NCI-H460 (cell line): ENCODE measurements around the gene NAV3. TPM values are rescaled to one million over a fixed set of nuclear protein-coding genes. Genes with fewer than 3 reads are reported as not detected.
"Not testable (repeated sequence)": the region's sequence is repeated elsewhere in the genome, so short reads cannot be mapped to it uniquely, and the experiment has no call there.

Experiments
- DNase-seq: peaks from one replicate; pipeline ENCODE4 v3.0.0-alpha.2; 2016; ENCODE audit warnings: low read depth; ENCODE audit errors: extremely low read depth
- total RNA-seq: library from RNA; depleted of rRNA; stranded (reverse); fragments of >200 nt; shearing (Covaris generic); gene quantifications from 2 replicates; pipeline ENCODE4 v1.2.3, GENCODE V29; 2014

NAV3 gene
- total RNA-seq, 1 experiment from 2014 or later: 9.4 TPM

GRCh38 chr12:78101113-78101876, 270.6 kb downstream of the NAV3 start:
- no peak for DNase-seq

DNA sequence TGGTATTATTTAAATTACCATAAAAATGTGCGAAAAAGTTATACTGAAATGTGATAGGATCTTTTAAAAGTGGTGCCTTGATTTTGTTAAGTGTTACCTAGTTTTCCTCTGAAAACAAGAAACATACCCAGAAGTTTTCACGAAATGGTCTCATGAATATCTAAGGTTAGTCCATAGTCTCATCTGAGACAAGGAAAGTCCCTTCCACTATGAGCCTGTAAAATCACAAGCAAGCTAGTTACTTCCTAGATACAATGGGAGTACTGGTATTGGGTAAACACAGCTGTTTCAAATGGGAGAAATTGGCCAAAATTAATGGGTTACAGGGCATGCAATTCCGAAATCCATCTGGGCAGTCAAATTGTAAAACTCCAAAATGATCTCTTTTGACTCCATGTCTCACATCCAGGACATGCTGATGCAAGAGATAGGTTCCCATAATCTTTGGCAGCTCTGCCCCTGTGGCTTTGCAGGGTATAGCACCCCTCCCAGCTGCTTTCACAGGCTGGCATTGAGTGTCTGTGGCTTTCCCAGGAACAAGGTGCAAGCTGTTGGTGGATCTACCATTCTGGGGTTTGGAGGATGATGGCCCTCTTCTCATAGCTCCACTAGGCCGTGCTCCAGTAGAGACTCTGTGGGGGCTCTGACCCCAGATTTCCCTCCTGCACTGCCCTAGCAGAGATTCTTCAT, 271.4 kb downstream of the NAV3 start:
- DNase-seq: no peak

DNA sequence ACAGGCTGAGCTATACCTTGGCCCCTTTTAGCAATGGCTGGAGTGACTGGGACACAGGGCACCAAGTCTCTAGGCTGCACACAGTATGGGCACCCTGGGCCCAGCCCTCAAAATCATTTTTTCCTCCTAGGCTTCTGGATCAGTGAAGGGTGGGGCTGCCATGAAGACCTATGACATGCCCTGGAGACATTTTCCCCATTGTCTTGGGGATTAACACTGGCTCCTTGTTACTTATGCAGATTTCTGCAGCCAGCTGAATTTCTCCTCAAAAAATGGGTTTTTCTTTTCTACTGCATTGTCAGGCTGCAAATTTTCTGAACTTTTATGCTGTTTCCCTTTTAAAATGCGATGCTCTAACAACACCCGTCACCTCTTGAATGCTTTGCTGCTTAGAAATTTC, 272.1 kb downstream of the NAV3 start:
- not testable (repeated sequence) for DNase-seq

GRCh38 chr12:78115889-78116288, 285.2 kb downstream of the NAV3 start:
- DNase-seq: no peak

- no peak for DNase-seq
These were observed 287.3 kb downstream of the NAV3 start for GRCh38 chr12:78118036-78118435.

GRCh38 chr12:78118486-78118885, 287.8 kb downstream of the NAV3 start:
- no peak for DNase-seq

DNA sequence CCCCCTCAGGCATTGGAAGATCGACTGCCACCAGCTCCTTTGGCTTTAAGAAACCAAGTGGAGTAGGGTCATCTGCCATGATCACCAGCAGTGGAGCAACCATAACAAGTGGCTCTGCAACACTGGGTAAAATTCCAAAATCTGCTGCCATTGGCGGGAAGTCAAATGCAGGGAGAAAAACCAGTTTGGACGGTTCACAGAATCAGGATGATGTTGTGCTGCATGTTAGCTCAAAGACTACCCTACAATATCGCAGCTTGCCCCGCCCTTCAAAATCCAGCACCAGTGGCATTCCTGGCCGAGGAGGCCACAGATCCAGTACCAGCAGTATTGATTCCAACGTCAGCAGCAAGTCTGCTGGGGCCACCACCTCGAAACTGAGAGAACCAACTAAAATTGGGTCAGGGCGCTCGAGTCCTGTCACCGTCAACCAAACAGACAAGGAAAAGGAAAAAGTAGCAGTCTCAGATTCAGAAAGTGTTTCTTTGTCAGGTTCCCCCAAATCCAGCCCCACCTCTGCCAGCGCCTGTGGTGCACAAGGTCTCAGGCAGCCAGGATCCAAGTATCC, 288.7 kb downstream of the NAV3 start:
- no peak for DNase-seq

- DNase-seq: no peak
These were observed 289.6 kb downstream of the NAV3 start for GRCh38 chr12:78120306-78120705.

DNA sequence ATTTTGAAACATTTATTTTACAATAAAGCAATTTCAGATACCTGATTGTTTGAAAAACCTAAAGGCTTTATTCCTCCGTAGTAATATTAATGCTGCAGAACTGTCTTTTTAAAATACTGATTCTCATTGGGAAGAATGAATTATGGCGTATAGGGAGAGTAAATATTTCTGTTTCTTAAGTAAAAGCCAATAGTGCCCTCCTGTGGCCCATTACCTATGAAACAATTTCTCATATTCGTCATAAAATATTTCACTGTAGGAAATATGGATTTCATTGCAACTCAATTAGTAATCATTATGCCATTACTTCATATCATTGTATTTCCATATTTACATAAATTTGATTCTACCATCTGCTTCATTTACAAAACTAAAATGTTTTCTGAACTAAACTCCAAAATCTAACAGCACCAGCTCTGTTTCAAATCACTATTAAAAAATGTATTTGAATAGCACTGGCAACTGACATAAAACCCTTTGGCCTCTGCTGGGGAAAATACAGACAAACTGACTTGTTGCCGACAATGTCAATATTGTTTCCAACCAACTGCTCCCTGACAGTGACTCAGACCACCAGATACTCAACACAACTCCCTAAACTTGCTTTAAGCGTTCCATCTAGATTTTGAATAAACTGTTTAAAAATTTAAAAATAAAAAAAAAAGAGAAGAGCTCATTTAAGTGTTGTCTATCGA, 290.3 kb downstream of the NAV3 start:
- DNase-seq: peak; percentile 33

GRCh38 chr12:78121969-78122610, 291.4 kb downstream of the NAV3 start:
- no peak for DNase-seq

DNA sequence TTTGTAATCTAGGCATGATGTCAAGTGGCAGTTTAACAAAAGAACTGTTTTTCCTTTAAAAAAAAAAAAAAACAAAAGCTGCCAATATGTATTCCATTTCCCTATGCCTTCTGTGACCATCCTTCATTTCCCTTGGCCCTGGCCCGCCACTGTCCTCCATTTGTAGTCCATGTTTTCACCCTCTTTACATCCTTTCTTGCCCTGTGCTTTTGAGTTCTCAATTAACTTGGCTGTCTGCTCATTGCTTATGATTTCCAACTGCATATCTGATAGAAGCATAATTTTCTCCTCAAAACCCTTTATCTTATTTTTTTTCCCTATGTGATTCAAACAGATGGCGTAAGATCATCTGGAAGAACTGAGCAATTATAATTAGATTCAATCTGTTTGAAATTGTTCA, 297.5 kb downstream of the NAV3 start:
- DNase-seq: no peak

DNA sequence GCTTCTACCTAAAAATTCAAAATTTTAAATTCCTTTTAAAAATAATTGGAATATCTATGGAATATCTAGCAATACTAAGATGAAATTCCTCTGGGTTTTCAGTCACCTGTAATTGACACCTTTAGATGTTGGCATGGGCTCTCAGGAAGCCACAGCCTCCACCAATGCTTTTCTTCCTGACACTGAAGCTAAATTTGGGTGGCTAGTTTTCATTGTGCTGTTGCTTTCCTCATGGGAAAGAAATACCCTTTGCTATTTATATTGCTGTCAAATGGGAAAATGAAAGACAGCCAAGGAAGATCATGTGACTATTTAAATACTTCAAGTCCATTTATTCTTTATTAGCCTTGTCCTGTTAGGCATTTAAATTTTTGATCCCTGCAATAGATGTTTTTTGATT, 313.0 kb downstream of the NAV3 start:
- DNase-seq: no peak

DNA sequence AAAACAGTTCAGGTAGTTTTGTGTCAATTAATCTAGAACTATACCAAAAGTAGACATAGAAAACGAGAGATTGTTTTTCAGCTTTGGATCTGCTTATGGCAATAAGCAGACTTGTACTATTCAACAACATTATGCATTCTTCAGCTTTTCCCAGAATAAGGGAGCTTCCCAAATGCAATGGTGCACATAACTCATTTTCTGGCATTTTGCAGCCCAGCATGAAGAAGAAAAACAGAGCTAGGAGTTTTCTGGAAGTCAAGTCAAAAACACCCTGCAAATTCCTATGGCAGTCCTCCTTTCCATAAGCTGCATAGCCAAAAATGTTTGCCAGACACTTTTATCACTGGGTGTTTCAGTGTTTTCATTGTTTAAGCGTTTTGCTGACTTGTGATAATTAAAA, 314.7 kb downstream of the NAV3 start:
- DNase-seq: no peak

DNA sequence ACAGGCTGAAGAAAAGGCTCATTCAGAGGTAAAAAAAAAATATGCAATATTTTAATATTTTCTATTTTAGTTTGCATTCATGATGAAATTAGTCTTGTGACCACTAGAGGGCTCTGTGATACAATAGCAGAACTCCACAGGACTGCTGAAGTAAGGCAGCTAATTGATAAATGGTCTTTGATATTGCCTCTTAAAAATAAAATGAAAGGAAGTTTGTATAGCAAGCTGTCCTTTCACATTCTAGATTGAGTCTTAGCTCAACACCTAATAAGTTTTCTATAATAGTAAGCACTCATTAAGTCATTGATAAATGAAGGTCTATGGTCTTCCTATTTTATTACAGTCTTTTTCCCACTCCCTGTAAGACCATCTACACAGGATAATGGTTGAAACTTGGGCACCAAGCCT, 315.7 kb downstream of the NAV3 start:
- peak; percentile 34 for DNase-seq

GRCh38 chr12:78149459-78149858, 318.8 kb downstream of the NAV3 start:
- no peak for DNase-seq

GRCh38 chr12:78155546-78155945, 324.9 kb downstream of the NAV3 start:
- DNase-seq: no peak

GRCh38 chr12:78156751-78157150, 326.1 kb downstream of the NAV3 start:
- no peak for DNase-seq

DNA sequence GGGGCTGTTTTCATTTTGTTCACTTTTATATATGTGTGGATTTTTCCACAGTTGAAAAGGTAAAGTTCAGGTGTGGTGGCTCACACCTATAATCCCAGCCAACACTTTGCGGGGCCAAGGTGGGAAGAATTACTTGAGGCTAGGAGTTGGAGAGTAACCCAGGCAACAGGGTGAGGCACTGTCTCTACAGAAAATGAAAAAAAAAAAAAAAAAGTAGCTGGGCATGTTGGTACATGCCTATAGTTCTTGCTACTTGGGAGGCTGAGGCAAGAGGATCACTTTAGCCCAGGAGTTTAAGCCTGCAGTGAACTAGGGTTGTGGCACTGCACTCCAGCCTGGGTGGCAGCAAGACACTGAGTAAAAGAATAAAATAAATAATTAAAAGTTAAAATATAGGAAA, 326.5 kb downstream of the NAV3 start:
- no peak for DNase-seq

DNA sequence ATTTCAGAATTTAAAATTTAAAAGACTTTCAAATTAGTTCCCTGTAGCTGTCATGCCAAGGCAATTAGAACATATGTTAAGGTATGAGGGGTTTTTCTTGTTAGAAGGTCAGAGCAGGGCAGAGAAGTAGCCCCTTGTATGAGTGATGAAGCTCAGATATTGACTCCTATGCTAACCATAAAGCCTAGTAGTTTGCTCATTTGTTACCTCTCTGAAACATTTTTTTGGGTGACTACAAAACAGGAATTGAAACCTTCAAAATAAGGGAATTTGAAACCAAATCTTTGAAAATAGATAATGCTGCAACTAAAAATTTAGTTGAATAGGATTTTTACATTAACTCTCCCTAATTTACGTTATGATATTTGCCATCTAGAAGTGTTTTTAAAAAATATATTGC, 333.5 kb downstream of the NAV3 start:
- no peak for DNase-seq

DNA sequence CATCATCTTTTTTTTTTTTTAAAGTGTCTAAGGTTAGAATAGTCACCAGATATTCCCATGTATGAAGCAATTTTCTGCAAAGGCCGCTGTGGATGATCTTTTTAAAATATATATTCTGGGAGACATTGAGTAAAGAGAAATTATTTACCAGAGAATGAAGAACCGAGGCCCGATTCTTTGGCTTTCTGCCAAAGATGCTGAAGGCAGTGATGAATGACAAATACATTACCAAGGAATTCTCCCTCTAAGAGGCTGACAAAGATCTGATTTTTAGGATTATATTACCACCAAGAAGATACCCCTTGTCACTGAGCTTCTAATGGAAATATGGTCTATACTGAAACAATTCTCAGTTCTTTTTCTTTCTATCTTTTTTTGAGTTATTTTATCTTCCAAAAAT, 336.8 kb downstream of the NAV3 start:
- DNase-seq: no peak

- DNase-seq: no peak
These were observed 340.4 kb downstream of the NAV3 start for GRCh38 chr12:78171061-78171460.
